Glomerular visceral epithelial cell (primary cell): ENCODE data around the gene MTMR12.

ENCODE experiments used
- DNase-seq: peaks from one replicate; pipeline ENCODE4 v3.0.0-alpha.2; 2016; ENCODE audit errors: extremely low spot score

MTMR12 gene, protein sequence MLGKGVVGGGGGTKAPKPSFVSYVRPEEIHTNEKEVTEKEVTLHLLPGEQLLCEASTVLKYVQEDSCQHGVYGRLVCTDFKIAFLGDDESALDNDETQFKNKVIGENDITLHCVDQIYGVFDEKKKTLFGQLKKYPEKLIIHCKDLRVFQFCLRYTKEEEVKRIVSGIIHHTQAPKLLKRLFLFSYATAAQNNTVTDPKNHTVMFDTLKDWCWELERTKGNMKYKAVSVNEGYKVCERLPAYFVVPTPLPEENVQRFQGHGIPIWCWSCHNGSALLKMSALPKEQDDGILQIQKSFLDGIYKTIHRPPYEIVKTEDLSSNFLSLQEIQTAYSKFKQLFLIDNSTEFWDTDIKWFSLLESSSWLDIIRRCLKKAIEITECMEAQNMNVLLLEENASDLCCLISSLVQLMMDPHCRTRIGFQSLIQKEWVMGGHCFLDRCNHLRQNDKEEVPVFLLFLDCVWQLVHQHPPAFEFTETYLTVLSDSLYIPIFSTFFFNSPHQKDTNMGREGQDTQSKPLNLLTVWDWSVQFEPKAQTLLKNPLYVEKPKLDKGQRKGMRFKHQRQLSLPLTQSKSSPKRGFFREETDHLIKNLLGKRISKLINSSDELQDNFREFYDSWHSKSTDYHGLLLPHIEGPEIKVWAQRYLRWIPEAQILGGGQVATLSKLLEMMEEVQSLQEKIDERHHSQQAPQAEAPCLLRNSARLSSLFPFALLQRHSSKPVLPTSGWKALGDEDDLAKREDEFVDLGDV

DNA sequence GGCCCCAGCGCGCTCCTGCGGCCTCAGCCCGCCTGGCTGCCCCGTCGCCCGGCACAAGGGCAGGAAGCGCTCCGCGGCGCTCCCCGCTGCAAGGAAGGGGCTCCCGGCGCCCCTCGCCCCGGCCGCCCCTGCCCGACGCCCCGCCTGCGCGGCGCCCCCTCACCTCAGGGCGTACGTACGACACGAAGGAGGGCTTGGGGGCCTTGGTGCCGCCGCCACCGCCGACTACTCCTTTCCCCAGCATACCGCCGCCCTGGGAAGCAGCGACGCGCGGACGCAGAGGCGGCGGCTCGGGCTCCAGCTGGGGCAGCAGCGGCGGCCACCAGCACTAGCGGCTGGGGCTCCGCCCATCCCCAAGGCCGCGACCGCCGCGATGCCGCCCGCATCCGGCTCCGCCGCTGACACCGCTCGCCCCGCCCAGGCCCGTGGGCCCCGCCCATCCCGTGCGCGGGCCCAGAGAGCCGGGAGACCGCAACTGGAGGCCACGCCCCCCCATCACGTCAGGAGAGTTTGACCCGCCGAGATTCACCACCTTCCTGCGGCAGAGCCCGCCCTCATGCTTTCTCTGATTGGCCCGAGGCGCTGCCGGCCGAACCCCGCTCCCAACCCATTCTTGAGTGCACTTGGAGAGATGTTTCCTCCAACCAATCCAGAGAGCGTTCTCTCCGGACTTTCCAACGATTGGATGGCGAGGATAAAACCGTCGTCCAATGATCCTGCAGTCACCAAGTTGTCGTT is at the start of gene MTMR12:
MTMR12 (minus strand) TSS at position 345 of the 738 bp plus-strand sequence; CDS start at position 244, 101 bp downstream.
- DNase-seq: peak; percentile 100

DNA sequence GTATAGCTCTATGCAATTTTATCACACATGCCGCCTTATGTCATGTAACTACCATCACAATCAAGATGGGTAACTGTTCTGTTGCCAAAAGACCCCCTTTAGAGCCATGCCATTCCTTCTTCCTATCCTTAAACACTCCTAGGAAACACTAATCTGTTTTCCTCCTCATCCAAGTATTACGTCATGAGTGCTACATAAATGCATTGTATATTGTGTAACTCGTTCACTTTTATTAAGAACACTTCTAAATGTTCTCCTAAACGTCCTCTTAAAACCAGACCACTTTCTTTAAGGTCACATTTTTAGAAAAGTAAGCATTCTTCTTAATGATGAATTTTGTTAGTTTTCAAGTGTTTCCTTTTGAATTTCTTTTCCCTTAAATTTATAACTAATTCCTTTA is 49.8 kb upstream of the MTMR12 start:
- no peak for DNase-seq

DNA sequence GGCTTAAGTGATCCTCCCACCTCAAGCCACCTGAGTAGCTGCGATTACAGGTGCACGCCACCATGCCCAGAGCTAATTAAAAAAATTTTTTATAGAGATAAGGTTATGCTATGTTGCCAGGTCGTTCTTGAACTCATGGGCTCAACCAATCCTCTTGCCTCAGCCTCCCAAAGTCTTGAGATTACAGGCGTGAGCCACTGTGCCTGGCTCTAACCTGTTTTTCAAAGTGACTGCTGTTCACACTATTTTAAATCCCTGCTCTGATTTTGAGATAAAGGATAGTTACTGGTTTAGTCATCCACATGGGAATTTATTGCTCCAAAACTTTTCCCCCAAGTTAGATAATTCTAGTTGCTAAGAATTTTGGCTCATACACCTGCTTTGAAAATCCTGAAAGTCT is 48.2 kb upstream of the MTMR12 start:
- DNase-seq: no peak

- DNase-seq: no peak
Observed at GRCh38 chr5:32358611-32359010, 45.9 kb upstream of the MTMR12 start.

GRCh38 chr5:32357658-32358057 is 44.9 kb upstream of the MTMR12 start:
- DNase-seq: no peak

DNA sequence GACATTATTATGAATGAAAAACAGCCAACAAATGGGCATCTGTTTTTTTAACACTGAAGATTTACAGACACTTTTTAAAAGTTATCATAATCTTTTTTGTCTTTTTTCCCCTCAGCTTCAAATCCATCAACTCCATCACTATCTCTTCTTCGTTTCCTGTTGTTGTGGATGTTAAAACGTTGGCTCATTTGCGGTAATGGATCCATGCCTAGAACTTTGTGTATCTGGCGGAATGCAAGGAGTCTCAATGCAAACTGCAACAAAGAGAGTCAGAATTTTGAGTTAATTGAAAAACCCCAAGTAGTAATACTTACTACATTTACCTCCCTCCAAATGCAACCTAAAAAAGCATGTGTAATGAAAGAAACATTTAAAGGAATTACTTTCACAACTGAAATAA is 42.9 kb upstream of the MTMR12 start:
- DNase-seq: no peak

GRCh38 chr5:32353420-32353819 is 40.7 kb upstream of the MTMR12 start:
- DNase-seq: no peak

DNA sequence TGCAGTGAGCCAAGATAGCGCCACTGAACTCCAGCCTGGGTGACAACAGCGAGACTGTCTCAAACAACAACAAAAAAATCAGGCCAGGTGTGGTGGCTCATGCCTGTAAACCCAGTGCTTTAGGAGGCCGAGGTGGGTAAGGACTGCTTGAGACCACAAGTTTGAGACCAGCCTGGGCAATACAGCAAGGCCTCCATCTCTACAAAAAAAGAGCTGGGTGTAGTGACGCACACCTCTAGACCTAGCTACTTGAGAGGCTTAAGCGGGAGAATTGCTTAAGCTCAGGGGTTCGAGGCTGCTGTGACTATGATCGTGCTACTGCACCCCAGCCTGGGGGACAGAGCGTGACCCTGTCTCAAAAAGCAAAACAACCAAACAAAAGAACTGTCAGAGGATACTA is 39.9 kb upstream of the MTMR12 start:
- DNase-seq: no peak

GRCh38 chr5:32346869-32347268 is 34.1 kb upstream of the MTMR12 start:
- DNase-seq: no peak

DNA sequence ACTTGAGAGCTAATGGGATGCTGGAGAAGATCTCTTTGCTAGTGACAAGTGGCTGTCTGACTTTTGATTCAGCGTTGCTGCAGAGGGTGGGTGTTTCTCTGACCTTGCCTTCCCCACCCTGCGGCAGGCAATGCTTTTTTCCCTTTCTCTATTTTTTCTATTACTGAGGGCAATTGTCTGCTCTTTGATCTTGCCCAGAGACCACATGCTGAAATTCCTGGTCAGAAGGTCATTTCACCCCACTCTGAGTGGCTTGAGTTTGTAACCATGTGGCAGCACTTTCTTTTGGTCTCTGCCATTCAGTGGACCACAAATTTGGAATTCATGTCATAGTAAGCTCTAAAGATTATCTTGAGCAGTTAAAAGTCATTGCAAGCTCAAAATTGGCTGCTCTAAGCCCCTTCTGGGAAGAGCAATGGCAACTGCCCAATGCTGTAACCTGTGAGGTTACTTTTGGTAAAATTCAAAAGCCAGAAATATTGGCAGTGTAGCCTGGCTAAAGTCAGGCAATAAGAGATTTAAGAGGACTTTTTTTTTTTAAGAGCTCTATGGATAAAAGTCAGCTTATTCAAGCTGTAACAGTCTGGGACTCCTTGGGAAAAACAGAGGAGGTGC is 30.4 kb upstream of the MTMR12 start:
- no peak for DNase-seq

DNA sequence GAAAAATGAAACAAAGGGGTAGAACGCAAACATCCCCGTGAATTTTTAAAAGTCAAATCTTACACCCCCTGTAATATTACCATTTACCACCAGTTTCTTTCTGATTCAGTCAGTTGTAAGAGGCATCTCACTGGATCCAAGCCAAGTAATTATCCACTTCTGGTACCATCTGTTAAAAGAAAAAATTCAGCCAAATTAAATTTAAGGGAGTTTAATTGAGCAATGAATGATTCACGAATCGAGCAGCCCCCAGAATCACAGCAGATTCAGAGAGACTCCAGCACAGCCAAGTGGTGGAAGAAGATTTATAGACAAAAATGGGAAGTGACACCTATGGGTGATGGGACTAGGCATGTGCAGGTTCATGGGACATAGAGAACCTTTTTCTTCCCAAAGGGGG is 29.9 kb upstream of the MTMR12 start:
- DNase-seq: no peak

GRCh38 chr5:32339878-32340277 is 27.1 kb upstream of the MTMR12 start:
- no peak for DNase-seq

DNA sequence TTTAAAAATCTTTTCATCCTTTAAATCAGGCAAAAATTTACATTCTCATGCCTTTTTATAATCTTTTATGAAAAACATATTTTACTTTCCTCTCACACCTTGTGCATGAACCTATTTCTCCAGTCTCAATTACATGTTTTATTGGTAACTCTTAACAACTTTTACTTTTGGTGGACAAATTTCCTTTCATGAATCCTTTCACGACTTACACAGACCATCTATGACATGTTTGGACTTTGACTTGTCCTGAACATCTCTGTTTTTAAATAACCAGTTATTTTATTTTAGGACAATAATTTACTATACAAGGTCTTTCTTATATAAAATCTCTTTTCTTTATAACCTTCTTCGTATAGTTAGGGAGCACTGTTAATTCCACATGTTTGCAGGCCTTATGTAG is 26.5 kb upstream of the MTMR12 start:
- peak; percentile 34 for DNase-seq

GRCh38 chr5:32332966-32333365 is 20.2 kb upstream of the MTMR12 start:
- no peak for DNase-seq

- DNase-seq: no peak
Observed at GRCh38 chr5:32332361-32332760, 19.6 kb upstream of the MTMR12 start.

GRCh38 chr5:32331935-32332274 is 19.2 kb upstream of the MTMR12 start:
- no peak for DNase-seq

DNA sequence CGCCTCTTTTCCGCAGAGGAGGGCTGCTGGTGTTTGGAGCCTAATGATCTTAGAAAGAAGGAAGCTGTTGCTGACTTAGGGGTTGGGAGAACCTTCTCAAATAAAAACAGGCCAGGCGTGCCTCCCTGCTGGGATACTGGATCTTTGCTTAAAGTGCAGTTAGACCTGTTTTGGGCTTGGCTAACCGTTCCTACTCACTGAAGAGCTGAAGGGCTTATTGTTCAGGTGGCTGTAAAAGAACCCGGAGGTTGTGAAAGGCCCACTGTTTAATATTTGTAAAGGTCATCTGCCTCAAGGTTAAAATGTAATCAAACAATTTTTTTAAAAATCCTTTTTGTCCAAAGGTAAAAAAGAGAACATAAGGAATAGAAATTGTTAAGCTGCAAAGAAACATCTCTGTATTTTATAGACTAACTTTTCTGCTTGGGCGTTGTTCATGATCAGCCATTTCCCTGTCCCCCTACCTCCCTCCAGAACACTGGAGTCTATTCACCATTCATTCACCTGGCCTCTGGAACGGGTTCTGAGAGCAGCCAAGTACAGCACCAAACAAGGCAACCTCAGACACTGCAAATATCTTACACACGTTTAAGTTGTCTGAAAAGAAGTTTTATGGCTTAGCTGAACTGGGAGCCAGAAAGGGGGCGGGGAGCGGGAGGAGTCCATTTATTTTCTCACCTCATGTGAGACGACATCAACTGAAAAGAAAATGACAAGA is 18.6 kb upstream of the MTMR12 start:
- DNase-seq: no peak

DNA sequence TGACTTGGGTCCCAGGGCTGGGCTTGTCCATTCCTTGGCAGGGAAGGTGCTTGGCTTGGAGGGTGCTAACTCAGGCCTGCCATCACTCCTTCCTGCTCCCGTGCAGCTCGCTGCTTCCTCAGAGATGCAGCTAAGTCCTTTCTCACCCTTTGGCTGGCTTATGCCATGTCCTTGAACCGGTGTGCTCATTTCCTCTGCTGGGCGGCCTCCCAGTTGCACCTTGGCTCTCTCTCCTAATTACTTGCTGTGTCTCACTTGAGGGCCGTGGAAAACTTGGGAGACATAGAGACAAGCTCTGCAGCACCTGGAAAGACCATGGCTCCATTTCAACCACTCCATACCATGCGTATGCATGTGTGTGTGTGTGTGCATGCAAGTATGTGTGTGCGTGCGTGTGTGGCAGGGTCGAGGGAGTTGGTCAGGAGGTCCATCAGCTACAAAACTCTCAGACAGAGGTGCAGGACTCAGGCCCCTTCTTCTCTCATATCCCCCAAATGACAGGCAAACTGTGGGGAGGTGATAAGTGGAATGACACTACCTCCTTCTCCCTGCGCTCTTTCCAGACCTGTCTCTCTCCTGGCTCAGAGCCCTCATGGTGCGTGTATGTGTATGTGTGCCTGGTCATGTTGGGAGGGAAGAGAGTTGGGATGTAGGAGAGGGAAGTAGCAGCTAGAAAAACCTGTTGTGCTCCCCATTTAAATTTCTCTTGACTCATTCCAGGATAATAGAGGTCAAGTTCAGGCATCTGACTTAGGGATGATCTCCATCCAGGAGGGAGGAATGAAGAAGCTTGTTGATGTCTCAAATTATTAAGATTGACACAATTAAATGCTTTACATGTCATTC is 17.6 kb upstream of the MTMR12 start:
- no peak for DNase-seq

DNA sequence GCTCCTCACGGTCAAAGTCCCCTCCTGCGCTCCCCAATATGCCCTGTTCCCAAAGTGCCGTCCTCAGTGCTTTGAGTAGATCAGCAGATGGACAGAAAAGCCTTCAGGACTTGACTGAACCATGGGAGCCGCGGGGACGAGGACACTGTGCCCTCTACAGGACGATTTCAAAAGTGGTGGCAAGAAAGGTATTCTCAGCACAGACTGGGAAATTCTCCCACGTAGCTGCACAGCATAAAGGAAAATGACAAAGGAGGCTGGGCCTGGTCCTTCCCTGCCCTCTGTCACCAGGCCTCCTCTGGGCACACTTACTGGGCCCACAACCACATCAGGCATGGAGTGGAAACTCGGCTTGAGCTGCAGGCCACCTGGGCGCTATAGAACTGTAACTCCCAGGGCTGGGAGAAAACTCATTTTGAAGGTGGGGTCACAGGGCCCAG is 16.7 kb upstream of the MTMR12 start:
- DNase-seq: peak; percentile 69

GRCh38 chr5:32326216-32326772 is 13.6 kb upstream of the MTMR12 start:
- DNase-seq: peak; percentile 52
